Spleen (tissue), 7 donors: Measurements from ENCODE around the gene TMEM174.

ENCODE experiments used
- POLR2A ChIP-seq, 3 donors: fragments of 450-650 bp; IDR thresholded peaks; one replicate each; pipeline ENCODE4 v1.5.1; 2017; ENCODE audit warnings: antibody characterized with exemption in 3 of 3, mild to moderate bottlenecking in 1 of 3
- POLR2AphosphoS5 ChIP-seq, 3 donors: sonication (generic); formaldehyde crosslinking; IDR thresholded peaks; one replicate each; pipeline ENCODE4 v1.5.1; 2017; ENCODE audit warnings: antibody characterized with exemption in 3 of 3
- TF ChIP-seq, protein P1 (sequence below), 11 experiments: fragments of 200-600 bp in 7 of 11; fragments of 450-650 bp in 4 of 11; sonication (generic) in 4 of 11; IDR thresholded peaks in 8 of 11; conservative IDR thresholded peaks in 3 of 11; 1 replicate in 7 of 11; 2 replicates in 4 of 11; pipeline versions ENCODE4 v1.4.0 to v1.8.0; 2016 to 2021; ENCODE audit warnings: antibody characterized with exemption in 11 of 11, inconsistent platforms in 4 of 11, mild to moderate bottlenecking in 1 of 11
- donor health status: DM: no; HTN: no; CAD: no; lungs with moderate emphysema.
- donor health status: DM: no; HTN: no; CAD: no.
- donor health status: DM: no; HTN: no; CAD: no.

GRCh38 chr5:73153513-73153912 lies 19.5 kb upstream of the TMEM174 start:
- TF ChIP-seq, protein P1, sequence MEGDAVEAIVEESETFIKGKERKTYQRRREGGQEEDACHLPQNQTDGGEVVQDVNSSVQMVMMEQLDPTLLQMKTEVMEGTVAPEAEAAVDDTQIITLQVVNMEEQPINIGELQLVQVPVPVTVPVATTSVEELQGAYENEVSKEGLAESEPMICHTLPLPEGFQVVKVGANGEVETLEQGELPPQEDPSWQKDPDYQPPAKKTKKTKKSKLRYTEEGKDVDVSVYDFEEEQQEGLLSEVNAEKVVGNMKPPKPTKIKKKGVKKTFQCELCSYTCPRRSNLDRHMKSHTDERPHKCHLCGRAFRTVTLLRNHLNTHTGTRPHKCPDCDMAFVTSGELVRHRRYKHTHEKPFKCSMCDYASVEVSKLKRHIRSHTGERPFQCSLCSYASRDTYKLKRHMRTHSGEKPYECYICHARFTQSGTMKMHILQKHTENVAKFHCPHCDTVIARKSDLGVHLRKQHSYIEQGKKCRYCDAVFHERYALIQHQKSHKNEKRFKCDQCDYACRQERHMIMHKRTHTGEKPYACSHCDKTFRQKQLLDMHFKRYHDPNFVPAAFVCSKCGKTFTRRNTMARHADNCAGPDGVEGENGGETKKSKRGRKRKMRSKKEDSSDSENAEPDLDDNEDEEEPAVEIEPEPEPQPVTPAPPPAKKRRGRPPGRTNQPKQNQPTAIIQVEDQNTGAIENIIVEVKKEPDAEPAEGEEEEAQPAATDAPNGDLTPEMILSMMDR (IDR thresholded peaks at IDR 0.05 in 8 of 11, conservative IDR thresholded peaks at IDR 0.05 in 3 of 11) = no peak
- no peak for TF ChIP-seq POLR2A (IDR thresholded peaks at IDR 0.05)
- no peak for TF ChIP-seq POLR2AphosphoS5 (IDR thresholded peaks at IDR 0.05)
